ENCODE data around the gene CD160. TPM values are rescaled to one million over a fixed set of nuclear protein-coding genes. Genes with fewer than 3 reads are reported as not detected.
A peak's percentile ranks its signal among the peaks of the same experiment; 100 is the strongest.

Gene CD160
- total and polyA plus RNA-seq, 2 of the 13 experiments (the other 11 are each of a cell fraction or from before 2014, with no cell fraction given) = 0.09 TPM; not detected in 1

DNA sequence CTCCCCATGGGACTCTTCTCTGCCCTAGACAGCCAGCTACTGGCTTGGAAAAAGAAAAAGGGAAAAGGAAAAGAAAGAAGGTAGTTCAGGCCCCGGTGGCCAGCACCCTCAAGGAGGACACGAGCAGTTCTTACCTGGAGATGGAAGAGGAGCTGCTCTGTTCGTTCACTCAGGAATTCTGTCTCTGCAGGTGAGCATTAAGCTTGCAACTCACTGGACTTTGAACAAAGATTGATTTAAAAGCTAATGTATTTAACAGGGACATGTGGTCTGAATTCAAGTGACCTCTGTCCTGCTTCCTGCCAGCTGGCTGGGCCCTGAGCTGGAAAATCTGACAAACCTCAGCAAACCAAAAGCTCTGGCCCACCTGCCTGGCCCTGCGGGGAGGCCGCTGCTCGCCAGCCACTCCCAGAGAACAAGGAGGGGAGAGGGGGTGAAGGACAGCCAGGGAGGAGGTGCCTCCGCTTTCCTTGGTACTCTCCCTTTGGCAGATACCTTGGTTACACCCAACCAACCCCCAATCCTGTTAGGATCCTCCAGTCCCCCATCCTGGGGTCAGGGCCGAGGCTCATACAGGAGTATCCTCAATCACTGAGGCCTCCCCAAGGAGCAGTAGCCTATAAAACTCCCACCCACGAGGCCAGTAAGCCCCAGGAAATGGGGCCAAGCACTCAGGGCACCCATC lies 12.0 kb upstream of the CD160 start, which contains the start of gene PDZK1 (continued):
- TF ChIP-seq TRIM24 (CRISPR knock-in tag; IDR thresholded peaks at IDR 0.05) (no peak), HMGXB3 (CRISPR knock-in tag; IDR thresholded peaks at IDR 0.05; ENCODE audit: borderline replicate concordance) (no peak), ZNF552 (CRISPR knock-in tag; IDR thresholded peaks at IDR 0.05; ENCODE audit: borderline replicate concordance) (0 out of 2 replicates have a peak, but pooled peaks have one; percentile 39), ELF3 (CRISPR knock-in tag; IDR thresholded peaks at IDR 0.05) (0 out of 2 replicates have a peak, but pooled peaks have one; percentile 29), ZSCAN20 (CRISPR knock-in tag; IDR thresholded peaks at IDR 0.05; ENCODE audit: borderline replicate concordance) (peak; percentile 74; the same call in 1 of the 2 replicates), NR2F6 (IDR thresholded peaks at IDR 0.05) (peak; percentile 59), NR2F6 (CRISPR knock-in tag; IDR thresholded peaks at IDR 0.05) (peak; percentile 76), RCOR2 (CRISPR knock-in tag; IDR thresholded peaks at IDR 0.05) (no peak), ZNF264 (CRISPR knock-in tag; IDR thresholded peaks at IDR 0.05) (peak; percentile 94), KDM6A (CRISPR knock-in tag; IDR thresholded peaks at IDR 0.05; ENCODE audit: low read depth) (peak; percentile 66), CEBPB (IDR thresholded peaks at IDR 0.05; ENCODE audit: borderline replicate concordance, low read depth, low read length) (no peak), POGZ (CRISPR knock-in tag; IDR thresholded peaks at IDR 0.05) (peak; percentile 62; the same call in 1 of the 2 replicates), MXD3 (CRISPR knock-in tag; IDR thresholded peaks at IDR 0.05) (peak; percentile 18; the same call in 1 of the 2 replicates), KAT7 (CRISPR knock-in tag; IDR thresholded peaks at IDR 0.05; ENCODE audit: borderline replicate concordance) (peak; percentile 60; the same call in 1 of the 2 replicates), PPARG (CRISPR knock-in tag; conservative IDR thresholded peaks at IDR 0.05) (peak; percentile 99), MXD4 (CRISPR knock-in tag; IDR thresholded peaks at IDR 0.05) (peak; percentile 56; the same call in 1 of the 2 replicates), ELF1 (CRISPR knock-in tag; IDR thresholded peaks at IDR 0.05) (0 out of 2 replicates have a peak, but pooled peaks have one; percentile 12), U2AF2 (IDR thresholded peaks at IDR 0.05; ENCODE audit: low read depth, low read length) (no peak)
- TF ChIP-seq, protein P1, sequence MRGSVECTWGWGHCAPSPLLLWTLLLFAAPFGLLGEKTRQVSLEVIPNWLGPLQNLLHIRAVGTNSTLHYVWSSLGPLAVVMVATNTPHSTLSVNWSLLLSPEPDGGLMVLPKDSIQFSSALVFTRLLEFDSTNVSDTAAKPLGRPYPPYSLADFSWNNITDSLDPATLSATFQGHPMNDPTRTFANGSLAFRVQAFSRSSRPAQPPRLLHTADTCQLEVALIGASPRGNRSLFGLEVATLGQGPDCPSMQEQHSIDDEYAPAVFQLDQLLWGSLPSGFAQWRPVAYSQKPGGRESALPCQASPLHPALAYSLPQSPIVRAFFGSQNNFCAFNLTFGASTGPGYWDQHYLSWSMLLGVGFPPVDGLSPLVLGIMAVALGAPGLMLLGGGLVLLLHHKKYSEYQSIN (CRISPR knock-in tag; IDR thresholded peaks at IDR 0.05; ENCODE audit: borderline replicate concordance) = no peak
- TF ChIP-seq, protein P2, sequence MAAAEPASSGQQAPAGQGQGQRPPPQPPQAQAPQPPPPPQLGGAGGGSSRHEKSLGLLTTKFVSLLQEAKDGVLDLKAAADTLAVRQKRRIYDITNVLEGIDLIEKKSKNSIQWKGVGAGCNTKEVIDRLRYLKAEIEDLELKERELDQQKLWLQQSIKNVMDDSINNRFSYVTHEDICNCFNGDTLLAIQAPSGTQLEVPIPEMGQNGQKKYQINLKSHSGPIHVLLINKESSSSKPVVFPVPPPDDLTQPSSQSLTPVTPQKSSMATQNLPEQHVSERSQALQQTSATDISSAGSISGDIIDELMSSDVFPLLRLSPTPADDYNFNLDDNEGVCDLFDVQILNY (CRISPR knock-in tag; conservative IDR thresholded peaks at IDR 0.05) = no peak
- TF ChIP-seq, protein P3, sequence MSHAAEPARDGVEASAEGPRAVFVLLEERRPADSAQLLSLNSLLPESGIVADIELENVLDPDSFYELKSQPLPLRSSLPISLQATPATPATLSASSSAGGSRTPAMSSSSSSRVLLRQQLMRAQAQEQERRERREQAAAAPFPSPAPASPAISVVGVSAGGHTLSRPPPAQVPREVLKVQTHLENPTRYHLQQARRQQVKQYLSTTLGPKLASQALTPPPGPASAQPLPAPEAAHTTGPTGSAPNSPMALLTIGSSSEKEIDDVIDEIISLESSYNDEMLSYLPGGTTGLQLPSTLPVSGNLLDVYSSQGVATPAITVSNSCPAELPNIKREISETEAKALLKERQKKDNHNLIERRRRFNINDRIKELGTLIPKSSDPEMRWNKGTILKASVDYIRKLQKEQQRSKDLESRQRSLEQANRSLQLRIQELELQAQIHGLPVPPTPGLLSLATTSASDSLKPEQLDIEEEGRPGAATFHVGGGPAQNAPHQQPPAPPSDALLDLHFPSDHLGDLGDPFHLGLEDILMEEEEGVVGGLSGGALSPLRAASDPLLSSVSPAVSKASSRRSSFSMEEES (CRISPR knock-in tag; IDR thresholded peaks at IDR 0.05) = peak; percentile 58; the same call in 1 of the 2 replicates
